HuH-7 (cell line): ENCODE measurements around the gene IGSF3.
"Not testable (repeated sequence)": the region's sequence is repeated elsewhere in the genome, so short reads cannot be mapped to it uniquely, and the experiment has no call there.

Experiments
- DNase-seq: peaks from one replicate; pipeline ENCODE4 v3.0.0; 2011; ENCODE audit warnings: low spot score

IGSF3 gene

GRCh38 chr1:116573431-116574095 lies 94.0 kb downstream of the IGSF3 start:
- no peak for DNase-seq

- no peak for DNase-seq
Observed at GRCh38 chr1:116572771-116573430, 94.6 kb downstream of the IGSF3 start.

- DNase-seq = no peak
Observed at GRCh38 chr1:116572099-116572498, 95.4 kb downstream of the IGSF3 start.

- DNase-seq = no peak
Observed at GRCh38 chr1:116571215-116571919, 96.2 kb downstream of the IGSF3 start.

GRCh38 chr1:116570358-116571214 lies 96.9 kb downstream of the IGSF3 start, which contains the start of gene CD58:
TSS of gene CD58 (minus strand) at chr1:116571026. CDS start at chr1:116570972, 54 bp downstream.
- DNase-seq = peak; percentile 80

GRCh38 chr1:116569776-116570357 lies 97.7 kb downstream of the IGSF3 start:
- no peak for DNase-seq

- no peak for DNase-seq
Observed at GRCh38 chr1:116569381-116569670, 98.2 kb downstream of the IGSF3 start.

- no peak for DNase-seq
Observed at GRCh38 chr1:116568662-116569380, 98.7 kb downstream of the IGSF3 start.

GRCh38 chr1:116567790-116568661 lies 99.5 kb downstream of the IGSF3 start:
- no peak for DNase-seq

- no peak for DNase-seq
Observed at GRCh38 chr1:116565222-116565621, 102.3 kb downstream of the IGSF3 start.

- DNase-seq = no peak
Observed at GRCh38 chr1:116564426-116564825, 103.1 kb downstream of the IGSF3 start.

- not testable (repeated sequence) for DNase-seq
Observed at GRCh38 chr1:116562465-116562864, 105.1 kb downstream of the IGSF3 start.

GRCh38 chr1:116561563-116561962 lies 106.0 kb downstream of the IGSF3 start:
- no peak for DNase-seq

- DNase-seq = no peak
Observed at GRCh38 chr1:116560704-116561490, 106.6 kb downstream of the IGSF3 start.

GRCh38 chr1:116559304-116559761 lies 108.2 kb downstream of the IGSF3 start:
- DNase-seq = no peak

- no peak for DNase-seq
Observed at GRCh38 chr1:116558571-116558970, 109.0 kb downstream of the IGSF3 start.

- DNase-seq = no peak
Observed at GRCh38 chr1:116558140-116558549, 109.4 kb downstream of the IGSF3 start.

- DNase-seq = no peak
Observed at GRCh38 chr1:116557323-116557878, 110.1 kb downstream of the IGSF3 start.
